HepG2 (cell line): ENCODE data around the gene CDK7. TPM values are rescaled to one million over a fixed set of nuclear protein-coding genes. Genes with fewer than 3 reads are reported as not detected.

Experiments used
- SRSF9 ChIP-seq: fragments of 200-400 bp; formaldehyde crosslinking; IDR thresholded peaks from 2 replicates; pipeline ENCODE4 v1.6.1; 2018; ENCODE audit warnings: borderline replicate concordance, mild to moderate bottlenecking, low read depth, low read length; ENCODE audit not compliant: insufficient read depth, poor library complexity, severe bottlenecking
- ZNF772 ChIP-seq: sonication (generic); formaldehyde crosslinking; IDR thresholded peaks from 2 replicates; pipeline ENCODE4 v1.5.0; 2020; ENCODE audit warnings: mild to moderate bottlenecking, missing genetic modification reagents
- polyA plus RNA-seq, 8 experiments: library from polyadenylated mRNA; depleted of rRNA in 3 of 8; stranded (reverse) in 7 of 8; unstranded in 1 of 8; fragments of >200 nt; fragmentation: Illumina TruSeq in 4 of 8; extraction: Trizol in 4 of 8; gene quantifications; 2 replicates each; pipeline versions ENCODE4 v1.2.1 to v1.2.3, GENCODE V29; 2011 to 2016; ENCODE audit warnings: low read depth in 4 of 8, missing spikeins in 1 of 8, mixed read lengths in 1 of 8; ENCODE audit not compliant: insufficient read depth in 1 of 8
- total RNA-seq, 5 experiments: library from RNA; depleted of rRNA; stranded (reverse); fragments of >200 nt; fragmentation: Illumina TruSeq; extraction: Trizol; gene quantifications; 2 replicates each; pipeline ENCODE4 v1.2.3, GENCODE V29; 2016; ENCODE audit warnings: low read depth in 1 of 5
- TF ChIP-seq, protein P1 (sequence below): sonication (generic); formaldehyde crosslinking; IDR thresholded peaks from one replicate; pipeline ENCODE4 v1.5.1; 2020; ENCODE audit warnings: mild to moderate bottlenecking, missing genetic modification reagents; ENCODE audit errors: not compliant biosample characterization

The CDK7 gene
- total and polyA plus RNA-seq, 2 of the 13 experiments (the other 11 are each of a cell fraction or from before 2014, with no cell fraction given), result 41.2 to 54.9 TPM

DNA sequence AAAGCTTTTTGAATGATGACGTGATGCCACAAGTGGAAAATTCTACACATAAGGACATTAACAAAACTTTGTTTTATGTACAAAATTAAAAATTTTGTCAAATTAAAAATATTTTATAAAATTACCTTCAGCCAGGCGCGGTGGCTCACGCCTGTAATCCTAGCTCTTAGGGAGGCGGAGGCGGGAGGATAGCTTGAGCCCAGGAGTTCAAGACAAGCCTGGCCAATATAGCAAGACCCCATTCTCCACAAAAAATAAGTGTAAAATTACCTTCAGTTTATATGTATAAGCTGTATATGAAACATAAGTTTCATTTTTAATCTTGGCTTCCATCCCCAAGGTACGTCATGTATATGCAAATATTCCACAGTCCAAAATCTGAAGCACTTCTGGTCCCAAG, 40.9 kb downstream of the CDK7 start (continued):
- TF ChIP-seq, protein P1, sequence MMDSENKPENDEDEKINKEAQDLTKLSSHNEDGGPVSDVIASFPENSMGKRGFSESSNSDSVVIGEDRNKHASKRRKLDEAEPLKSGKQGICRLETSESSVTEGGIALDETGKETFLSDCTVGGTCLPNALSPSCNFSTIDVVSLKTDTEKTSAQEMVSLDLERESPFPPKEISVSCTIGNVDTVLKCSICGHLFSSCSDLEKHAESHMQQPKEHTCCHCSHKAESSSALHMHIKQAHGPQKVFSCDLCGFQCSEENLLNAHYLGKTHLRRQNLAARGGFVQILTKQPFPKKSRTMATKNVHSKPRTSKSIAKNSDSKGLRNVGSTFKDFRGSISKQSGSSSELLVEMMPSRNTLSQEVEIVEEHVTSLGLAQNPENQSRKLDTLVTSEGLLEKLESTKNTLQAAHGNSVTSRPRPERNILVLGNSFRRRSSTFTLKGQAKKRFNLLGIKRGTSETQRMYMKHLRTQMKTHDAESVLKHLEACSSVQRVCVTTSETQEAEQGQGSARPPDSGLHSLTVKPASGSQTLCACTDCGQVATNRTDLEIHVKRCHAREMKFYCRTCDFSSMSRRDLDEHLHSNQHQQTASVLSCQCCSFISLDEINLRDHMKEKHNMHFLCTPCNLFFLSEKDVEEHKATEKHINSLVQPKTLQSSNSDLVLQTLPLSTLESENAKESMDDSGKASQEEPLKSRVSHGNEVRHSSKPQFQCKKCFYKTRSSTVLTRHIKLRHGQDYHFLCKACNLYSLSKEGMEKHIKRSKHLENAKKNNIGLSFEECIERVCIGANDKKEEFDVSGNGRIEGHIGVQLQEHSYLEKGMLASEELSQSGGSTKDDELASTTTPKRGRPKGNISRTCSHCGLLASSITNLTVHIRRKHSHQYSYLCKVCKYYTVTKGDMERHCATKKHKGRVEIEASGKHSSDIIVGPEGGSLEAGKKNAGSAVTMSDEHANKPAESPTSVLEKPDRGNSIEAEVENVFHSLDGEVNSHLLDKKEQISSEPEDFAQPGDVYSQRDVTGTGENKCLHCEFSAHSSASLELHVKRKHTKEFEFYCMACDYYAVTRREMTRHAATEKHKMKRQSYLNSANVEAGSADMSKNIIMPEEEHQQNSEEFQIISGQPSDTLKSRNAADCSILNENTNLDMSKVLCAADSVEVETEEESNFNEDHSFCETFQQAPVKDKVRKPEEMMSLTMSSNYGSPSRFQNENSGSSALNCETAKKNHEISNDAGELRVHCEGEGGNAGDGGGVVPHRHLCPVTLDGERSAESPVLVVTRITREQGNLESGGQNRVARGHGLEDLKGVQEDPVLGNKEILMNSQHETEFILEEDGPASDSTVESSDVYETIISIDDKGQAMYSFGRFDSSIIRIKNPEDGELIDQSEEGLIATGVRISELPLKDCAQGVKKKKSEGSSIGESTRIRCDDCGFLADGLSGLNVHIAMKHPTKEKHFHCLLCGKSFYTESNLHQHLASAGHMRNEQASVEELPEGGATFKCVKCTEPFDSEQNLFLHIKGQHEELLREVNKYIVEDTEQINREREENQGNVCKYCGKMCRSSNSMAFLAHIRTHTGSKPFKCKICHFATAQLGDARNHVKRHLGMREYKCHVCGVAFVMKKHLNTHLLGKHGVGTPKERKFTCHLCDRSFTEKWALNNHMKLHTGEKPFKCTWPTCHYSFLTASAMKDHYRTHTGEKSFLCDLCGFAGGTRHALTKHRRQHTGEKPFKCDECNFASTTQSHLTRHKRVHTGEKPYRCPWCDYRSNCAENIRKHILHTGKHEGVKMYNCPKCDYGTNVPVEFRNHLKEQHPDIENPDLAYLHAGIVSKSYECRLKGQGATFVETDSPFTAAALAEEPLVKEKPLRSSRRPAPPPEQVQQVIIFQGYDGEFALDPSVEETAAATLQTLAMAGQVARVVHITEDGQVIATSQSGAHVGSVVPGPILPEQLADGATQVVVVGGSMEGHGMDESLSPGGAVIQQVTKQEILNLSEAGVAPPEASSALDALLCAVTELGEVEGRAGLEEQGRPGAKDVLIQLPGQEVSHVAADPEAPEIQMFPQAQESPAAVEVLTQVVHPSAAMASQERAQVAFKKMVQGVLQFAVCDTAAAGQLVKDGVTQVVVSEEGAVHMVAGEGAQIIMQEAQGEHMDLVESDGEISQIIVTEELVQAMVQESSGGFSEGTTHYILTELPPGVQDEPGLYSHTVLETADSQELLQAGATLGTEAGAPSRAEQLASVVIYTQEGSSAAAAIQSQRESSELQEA (CRISPR knock-in tag), result no peak
- TF ChIP-seq SRSF9, result no peak
- TF ChIP-seq ZNF772 (CRISPR knock-in tag), result no peak
